Islet of Langerhans (tissue), 1 donor: ENCODE data around the gene PHF12.

Experiments
- FAIRE-seq: peaks from one replicate; lab custom pipeline; 2011; peaks lifted over from hg19 to GRCh38; lab: Jason Lieb, UNC

Gene PHF12

GRCh38 chr17:28857905-28858800 lies 93.2 kb downstream of the PHF12 start:
- FAIRE-seq, result no peak

DNA sequence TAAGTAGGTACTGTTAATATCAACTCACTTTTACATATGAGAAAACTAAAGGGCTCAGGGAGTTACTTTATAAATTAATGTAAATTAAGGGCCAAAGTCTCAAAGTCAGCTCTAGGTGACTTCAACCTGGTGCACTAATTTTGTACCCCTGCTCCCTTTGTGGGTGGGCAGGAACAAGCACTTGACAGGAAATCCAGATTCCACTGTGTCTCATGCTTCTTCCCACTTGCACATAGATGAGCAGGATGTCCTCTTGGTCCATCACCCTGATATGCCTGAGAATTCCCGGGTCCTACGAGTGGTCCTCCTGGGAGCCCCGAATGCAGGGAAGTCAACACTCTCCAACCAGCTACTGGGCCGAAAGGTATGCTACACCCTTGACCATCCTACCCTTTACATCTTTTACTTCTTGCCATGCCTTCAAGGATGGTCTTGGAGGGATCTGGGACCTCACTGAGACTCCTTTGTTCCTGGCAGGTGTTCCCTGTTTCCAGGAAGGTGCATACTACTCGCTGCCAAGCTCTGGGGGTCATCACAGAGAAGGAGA lies 95.2 kb downstream of the PHF12 start:
- no peak for FAIRE-seq

DNA sequence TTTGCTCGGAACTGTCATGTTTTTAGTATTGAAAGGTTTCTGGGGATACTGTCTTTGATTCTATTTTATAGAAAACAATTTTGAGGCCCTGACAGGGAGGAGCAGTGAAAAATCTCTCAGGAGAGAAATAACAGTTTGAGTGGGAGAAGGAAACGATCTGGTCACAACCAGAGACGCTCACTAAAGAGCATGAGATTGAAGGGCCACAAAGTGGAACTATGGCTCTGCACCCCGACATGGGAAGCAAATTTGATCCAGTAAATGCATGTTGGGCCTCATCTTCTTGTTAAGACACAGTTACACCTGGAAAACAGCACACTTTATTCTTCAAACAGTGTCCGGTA lies 96.0 kb downstream of the PHF12 start:
- no peak for FAIRE-seq
